ENCODE data around the gene ZNF622.

Gene ZNF622

DNA sequence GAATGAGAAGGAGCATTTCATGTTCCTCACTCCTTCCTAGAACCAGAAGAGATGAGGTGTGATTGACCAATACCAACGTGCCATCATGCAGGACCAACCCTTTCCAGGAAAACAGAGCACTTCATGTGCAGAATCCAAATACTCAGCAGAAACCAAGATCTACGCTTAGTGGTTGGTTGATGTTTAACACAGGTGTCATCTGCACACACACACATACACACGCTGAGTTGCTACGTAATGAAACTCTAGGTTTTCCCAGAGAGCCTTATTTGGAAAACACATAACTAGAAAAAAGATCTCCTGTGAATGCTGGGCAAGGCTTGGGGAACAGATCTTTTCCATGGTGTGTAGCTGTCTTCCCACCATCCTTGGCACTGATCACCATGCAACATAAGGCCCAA is 21.1 kb upstream of the ZNF622 start:
- ChIA-PET CTCF (interaction anchor here (1.1 kb wide), 1 partner anchor 28 kb away, joined by 3 read pairs; no protein-coding TSS in a partner anchor), POLR2A (no interaction called here)
- Histone ChIP-seq H3K27ac (ENCODE audit: extremely low read depth, low read depth, low read length) (no peak overlapping the region), H3K9me3 (ENCODE audit: control insufficient read depth, insufficient read depth, low read depth, low read length) (no peaks in the 10 kb centered on the region), H3K36me3 (ENCODE audit: control insufficient read depth in 2 of 2, insufficient read depth in 1 of 2, low read length in 2 of 2) (no peaks in the 10 kb centered on the region), H3K4me1 (ENCODE audit: control insufficient read depth, insufficient read depth, low read length) (peaks cover 5% of the 10 kb centered on the region; the same call in 1 of the 2 replicates), H3K4me3 (ENCODE audit: low read depth, low read length) (no peak overlapping the region)
- TF ChIP-seq ZNF335 (tag by site-specific recombination; conservative IDR thresholded peaks at IDR 0.05): no peak
- TF ChIP-seq ZNF211 (tag by site-specific recombination; IDR thresholded peaks at IDR 0.05; ENCODE audit: low read depth): no peak
- no peak for TF ChIP-seq ZNF433 (tag by site-specific recombination; IDR thresholded peaks at IDR 0.05; ENCODE audit: low read depth)
- TF ChIP-seq RBAK (tag by site-specific recombination; IDR thresholded peaks at IDR 0.05): no peak
- TF ChIP-seq ZNF792 (tag by site-specific recombination; IDR thresholded peaks at IDR 0.05): no peak
- TF ChIP-seq, protein P1, sequence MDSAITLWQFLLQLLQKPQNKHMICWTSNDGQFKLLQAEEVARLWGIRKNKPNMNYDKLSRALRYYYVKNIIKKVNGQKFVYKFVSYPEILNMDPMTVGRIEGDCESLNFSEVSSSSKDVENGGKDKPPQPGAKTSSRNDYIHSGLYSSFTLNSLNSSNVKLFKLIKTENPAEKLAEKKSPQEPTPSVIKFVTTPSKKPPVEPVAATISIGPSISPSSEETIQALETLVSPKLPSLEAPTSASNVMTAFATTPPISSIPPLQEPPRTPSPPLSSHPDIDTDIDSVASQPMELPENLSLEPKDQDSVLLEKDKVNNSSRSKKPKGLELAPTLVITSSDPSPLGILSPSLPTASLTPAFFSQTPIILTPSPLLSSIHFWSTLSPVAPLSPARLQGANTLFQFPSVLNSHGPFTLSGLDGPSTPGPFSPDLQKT (IDR thresholded peaks at IDR 0.05; ENCODE audit: borderline replicate concordance, low read depth, low read length): no peak
- TF ChIP-seq GLI2 (tag by site-specific recombination; IDR thresholded peaks at IDR 0.05; ENCODE audit: borderline replicate concordance, low read depth): no peak
- TF ChIP-seq ZFP41 (tag by site-specific recombination; IDR thresholded peaks at IDR 0.05; ENCODE audit: borderline replicate concordance): no peak
- no peak for TF ChIP-seq MEIS1 (CRISPR knock-in tag; IDR thresholded peaks at IDR 0.05; ENCODE audit: borderline replicate concordance)

DNA sequence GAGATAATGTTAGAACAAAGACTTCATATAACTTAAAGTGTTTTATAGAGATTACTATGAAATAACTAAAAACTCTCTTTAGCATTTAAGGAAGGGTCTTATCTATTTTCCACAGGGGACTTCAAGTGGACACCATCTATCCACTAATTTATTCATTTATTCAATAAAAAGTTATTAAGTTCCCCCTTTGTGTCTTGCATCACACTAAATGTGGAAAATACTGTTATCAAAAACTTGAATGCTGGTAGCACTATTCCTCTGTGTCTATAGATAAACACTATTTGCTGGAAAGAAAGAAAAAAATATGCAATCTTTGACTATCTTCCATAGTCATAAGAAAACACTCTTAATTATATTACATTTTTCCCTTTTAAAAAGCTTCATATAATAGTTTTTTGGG is 20.1 kb upstream of the ZNF622 start:
- no peaks in the 10 kb centered on the region for H3K9me3 ChIP-seq (ENCODE audit: control insufficient read depth, insufficient read depth, low read depth, low read length)
- ChIA-PET POLR2A (no interaction called here), CTCF (interaction anchor here (0.5 to 0.6 kb wide), 2 partner anchors 65 to 717 kb away, joined by 3 read pairs; no protein-coding TSS in a partner anchor)
- H3K4me3 ChIP-seq (ENCODE audit: low read depth, low read length): no peak overlapping the region
- H3K27ac ChIP-seq (ENCODE audit: extremely low read depth, low read depth, low read length): no peak overlapping the region
- H3K4me1 ChIP-seq (ENCODE audit: control insufficient read depth, insufficient read depth, low read length): peaks cover 5% of the 10 kb centered on the region; the same call in 1 of the 2 replicates
- no peaks in the 10 kb centered on the region for H3K36me3 ChIP-seq (ENCODE audit: control insufficient read depth in 2 of 2, insufficient read depth in 1 of 2, low read length in 2 of 2)
- TF ChIP-seq, protein P2, sequence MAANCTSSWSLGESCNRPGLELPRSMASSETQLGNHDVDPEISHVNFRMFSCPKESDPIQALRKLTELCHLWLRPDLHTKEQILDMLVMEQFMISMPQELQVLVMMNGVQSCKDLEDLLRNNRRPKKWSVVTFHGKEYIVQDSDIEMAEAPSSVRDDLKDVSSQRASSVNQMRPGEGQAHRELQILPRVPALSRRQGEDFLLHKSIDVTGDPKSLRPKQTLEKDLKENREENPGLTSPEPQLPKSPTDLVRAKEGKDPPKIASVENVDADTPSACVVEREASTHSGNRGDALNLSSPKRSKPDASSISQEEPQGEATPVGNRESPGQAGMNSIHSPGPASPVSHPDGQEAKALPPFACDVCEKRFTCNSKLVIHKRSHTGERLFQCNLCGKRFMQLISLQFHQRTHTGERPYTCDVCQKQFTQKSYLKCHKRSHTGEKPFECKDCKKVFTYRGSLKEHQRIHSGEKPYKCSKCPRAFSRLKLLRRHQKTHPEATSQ (tag by site-specific recombination; IDR thresholded peaks at IDR 0.05): no peak
- TF ChIP-seq ZNF211 (tag by site-specific recombination; IDR thresholded peaks at IDR 0.05; ENCODE audit: low read depth) (no peak), ZNF623 (tag by site-specific recombination; IDR thresholded peaks at IDR 0.05) (no peak), ZNF202 (tag by site-specific recombination; IDR thresholded peaks at IDR 0.05; ENCODE audit: borderline replicate concordance) (no peak)
- TF ChIP-seq, protein P3, sequence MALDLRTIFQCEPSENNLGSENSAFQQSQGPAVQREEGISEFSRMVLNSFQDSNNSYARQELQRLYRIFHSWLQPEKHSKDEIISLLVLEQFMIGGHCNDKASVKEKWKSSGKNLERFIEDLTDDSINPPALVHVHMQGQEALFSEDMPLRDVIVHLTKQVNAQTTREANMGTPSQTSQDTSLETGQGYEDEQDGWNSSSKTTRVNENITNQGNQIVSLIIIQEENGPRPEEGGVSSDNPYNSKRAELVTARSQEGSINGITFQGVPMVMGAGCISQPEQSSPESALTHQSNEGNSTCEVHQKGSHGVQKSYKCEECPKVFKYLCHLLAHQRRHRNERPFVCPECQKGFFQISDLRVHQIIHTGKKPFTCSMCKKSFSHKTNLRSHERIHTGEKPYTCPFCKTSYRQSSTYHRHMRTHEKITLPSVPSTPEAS (tag by site-specific recombination; IDR thresholded peaks at IDR 0.05): no peak

DNA sequence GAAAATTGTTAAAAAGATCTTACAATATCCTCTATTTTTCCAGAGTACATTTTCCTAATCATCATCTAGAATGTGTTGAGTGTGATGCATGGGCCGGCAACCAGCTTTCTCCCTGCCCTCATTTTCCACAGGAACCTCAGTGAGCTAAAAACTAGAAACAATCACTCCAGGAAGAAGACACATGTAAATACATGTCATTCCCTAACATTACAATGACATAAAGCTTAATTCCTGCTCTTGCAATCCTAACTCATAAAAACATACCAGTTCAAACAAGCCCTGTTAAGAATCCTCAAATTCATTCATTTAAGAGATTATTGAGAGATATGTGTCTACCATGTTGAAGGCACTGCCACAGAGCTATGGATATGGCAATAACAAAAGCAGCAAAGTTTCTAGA is 18.5 kb upstream of the ZNF622 start:
- TF ChIP-seq, protein P4, sequence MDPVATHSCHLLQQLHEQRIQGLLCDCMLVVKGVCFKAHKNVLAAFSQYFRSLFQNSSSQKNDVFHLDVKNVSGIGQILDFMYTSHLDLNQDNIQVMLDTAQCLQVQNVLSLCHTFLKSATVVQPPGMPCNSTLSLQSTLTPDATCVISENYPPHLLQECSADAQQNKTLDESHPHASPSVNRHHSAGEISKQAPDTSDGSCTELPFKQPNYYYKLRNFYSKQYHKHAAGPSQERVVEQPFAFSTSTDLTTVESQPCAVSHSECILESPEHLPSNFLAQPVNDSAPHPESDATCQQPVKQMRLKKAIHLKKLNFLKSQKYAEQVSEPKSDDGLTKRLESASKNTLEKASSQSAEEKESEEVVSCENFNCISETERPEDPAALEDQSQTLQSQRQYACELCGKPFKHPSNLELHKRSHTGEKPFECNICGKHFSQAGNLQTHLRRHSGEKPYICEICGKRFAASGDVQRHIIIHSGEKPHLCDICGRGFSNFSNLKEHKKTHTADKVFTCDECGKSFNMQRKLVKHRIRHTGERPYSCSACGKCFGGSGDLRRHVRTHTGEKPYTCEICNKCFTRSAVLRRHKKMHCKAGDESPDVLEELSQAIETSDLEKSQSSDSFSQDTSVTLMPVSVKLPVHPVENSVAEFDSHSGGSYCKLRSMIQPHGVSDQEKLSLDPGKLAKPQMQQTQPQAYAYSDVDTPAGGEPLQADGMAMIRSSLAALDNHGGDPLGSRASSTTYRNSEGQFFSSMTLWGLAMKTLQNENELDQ (tag by site-specific recombination; IDR thresholded peaks at IDR 0.05; ENCODE audit: low read depth): no peak
- TF ChIP-seq ZBTB1 (tag by site-specific recombination; IDR thresholded peaks at IDR 0.05) (no peak), ZNF311 (tag by site-specific recombination; IDR thresholded peaks at IDR 0.05; ENCODE audit: borderline replicate concordance) (no peak), HOXD13 (CRISPR knock-in tag; IDR thresholded peaks at IDR 0.05; ENCODE audit: borderline replicate concordance) (no peak)
- TF ChIP-seq, protein P5, sequence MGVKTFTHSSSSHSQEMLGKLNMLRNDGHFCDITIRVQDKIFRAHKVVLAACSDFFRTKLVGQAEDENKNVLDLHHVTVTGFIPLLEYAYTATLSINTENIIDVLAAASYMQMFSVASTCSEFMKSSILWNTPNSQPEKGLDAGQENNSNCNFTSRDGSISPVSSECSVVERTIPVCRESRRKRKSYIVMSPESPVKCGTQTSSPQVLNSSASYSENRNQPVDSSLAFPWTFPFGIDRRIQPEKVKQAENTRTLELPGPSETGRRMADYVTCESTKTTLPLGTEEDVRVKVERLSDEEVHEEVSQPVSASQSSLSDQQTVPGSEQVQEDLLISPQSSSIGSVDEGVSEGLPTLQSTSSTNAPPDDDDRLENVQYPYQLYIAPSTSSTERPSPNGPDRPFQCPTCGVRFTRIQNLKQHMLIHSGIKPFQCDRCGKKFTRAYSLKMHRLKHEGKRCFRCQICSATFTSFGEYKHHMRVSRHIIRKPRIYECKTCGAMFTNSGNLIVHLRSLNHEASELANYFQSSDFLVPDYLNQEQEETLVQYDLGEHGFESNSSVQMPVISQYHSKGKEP (tag by site-specific recombination; IDR thresholded peaks at IDR 0.05): no peak
- Histone ChIP-seq H3K27ac (ENCODE audit: extremely low read depth, low read depth, low read length) (no peak overlapping the region), H3K4me1 (ENCODE audit: control insufficient read depth, insufficient read depth, low read length) (peaks cover 5% of the 10 kb centered on the region; the same call in 1 of the 2 replicates), H3K4me3 (ENCODE audit: low read depth, low read length) (no peak overlapping the region), H3K36me3 (ENCODE audit: control insufficient read depth in 2 of 2, insufficient read depth in 1 of 2, low read length in 2 of 2) (no peaks in the 10 kb centered on the region), H3K9me3 (ENCODE audit: control insufficient read depth, insufficient read depth, low read depth, low read length) (no peaks in the 10 kb centered on the region)
- ChIA-PET CTCF (interaction anchor here (0.9 to 2.8 kb wide), 5 partner anchors 28 to 706 kb away, joined by 3 to 15 read pairs (median 3); no protein-coding TSS in a partner anchor), POLR2A (no interaction called here)

All from HEK293 (cell line).